HEK293T (cell line): ENCODE results near the gene ZNF771.

Source experiments
- CTCF ChIA-PET: fragments of 350-600 bp; formaldehyde crosslinking; extraction: SDS; loops from one replicate; lab custom pipeline; 2021; ENCODE audit warnings: antibody characterized with exemption, inconsistent platforms; lab: Yijun Ruan, JAX
- POLR2A ChIA-PET: fragments of 350-600 bp; formaldehyde crosslinking; extraction: SDS; loops from one replicate; lab custom pipeline; 2020; ENCODE audit warnings: antibody characterized with exemption, inconsistent platforms; lab: Yijun Ruan, JAX
- DNase-seq: peaks from one replicate; pipeline ENCODE4 v3.0.0; 2012; ENCODE audit warnings: mixed read lengths; ENCODE audit errors: extremely low spot score
- ARNT ChIP-seq: fragments of 450-650 bp; IDR thresholded peaks from 2 replicates; pipeline ENCODE4 v1.6.1; 2017; ENCODE audit warnings: mild to moderate bottlenecking
- BHLHE40 ChIP-seq: fragments of 450-650 bp; IDR thresholded peaks from 2 replicates; pipeline ENCODE4 v1.6.1; 2016; ENCODE audit warnings: mild to moderate bottlenecking, moderate library complexity, borderline replicate concordance
- CTBP1 ChIP-seq: fragments of 450-650 bp; IDR thresholded peaks from 2 replicates; pipeline ENCODE4 v1.6.1; 2016; ENCODE audit warnings: borderline replicate concordance
- ELF4 ChIP-seq: fragments of 450-650 bp; IDR thresholded peaks from 2 replicates; pipeline ENCODE4 v1.6.1; 2017; ENCODE audit warnings: antibody characterized with exemption
- FOXA1 ChIP-seq: fragments of 450-650 bp; IDR thresholded peaks from 2 replicates; pipeline ENCODE4 v1.6.1; 2016; ENCODE audit warnings: mild to moderate bottlenecking
- FOXK2 ChIP-seq: fragments of 450-650 bp; IDR thresholded peaks from 2 replicates; pipeline ENCODE4 v1.6.1; 2016; ENCODE audit warnings: mild to moderate bottlenecking
- FOXM1 ChIP-seq: fragments of 450-650 bp; IDR thresholded peaks from 2 replicates; pipeline ENCODE4 v1.6.1; 2017; ENCODE audit warnings: mild to moderate bottlenecking, borderline replicate concordance
- HDGF ChIP-seq: fragments of 450-650 bp; IDR thresholded peaks from 2 replicates; pipeline ENCODE4 v1.6.1; 2017; ENCODE audit warnings: antibody characterized with exemption, borderline replicate concordance
- L3MBTL2 ChIP-seq: fragments of 450-650 bp; conservative IDR thresholded peaks from 2 replicates; pipeline ENCODE4 v1.6.1; 2016; ENCODE audit warnings: mild to moderate bottlenecking
- LEF1 ChIP-seq: fragments of 450-650 bp; IDR thresholded peaks from 2 replicates; pipeline ENCODE4 v1.6.1; 2017; ENCODE audit warnings: mild to moderate bottlenecking, borderline replicate concordance
- NFRKB ChIP-seq: fragments of 450-650 bp; IDR thresholded peaks from 2 replicates; pipeline ENCODE4 v1.6.1; 2016; ENCODE audit warnings: mild to moderate bottlenecking, moderate library complexity
- PKNOX1 ChIP-seq: fragments of 450-650 bp; IDR thresholded peaks from 2 replicates; pipeline ENCODE4 v1.6.1; 2016
- SP1 ChIP-seq: fragments of 450-650 bp; IDR thresholded peaks from 2 replicates; pipeline ENCODE4 v1.6.1; 2017
- SUZ12 ChIP-seq: fragments of 450-650 bp; IDR thresholded peaks from 2 replicates; pipeline ENCODE4 v1.6.1; 2016; ENCODE audit warnings: mild to moderate bottlenecking
- TARDBP ChIP-seq: fragments of 450-650 bp; IDR thresholded peaks from 2 replicates; pipeline ENCODE4 v1.6.1; 2016
- ZNF384 ChIP-seq: fragments of 450-650 bp; IDR thresholded peaks from 2 replicates; pipeline ENCODE4 v1.6.1; 2016

Gene ZNF771

GRCh38 chr16:30438835-30439234 is 31.4 kb downstream of the ZNF771 start:
- ChIA-PET POLR2A (interaction anchor here (2.8 kb wide), 1 partner anchor 9 kb away, joined by 11 read pairs; the partner anchor contains the start of gene DCTPP1), CTCF (interaction anchor here (0.6 to 1.8 kb wide), 4 partner anchors 9 to 177 kb away, joined by 3 to 9 read pairs (median 6); partner anchors contain the start of gene DCTPP1)
- TF ChIP-seq TARDBP, result no peak
- TF ChIP-seq ARNT, result no peak
- TF ChIP-seq PKNOX1, result no peak
- TF ChIP-seq CTBP1, result no peak
- TF ChIP-seq SP1, result no peak
- no peak for TF ChIP-seq HDGF
- TF ChIP-seq ELF4, result no peak
- no peak for TF ChIP-seq FOXM1
- TF ChIP-seq ZNF384, result no peak
- TF ChIP-seq FOXK2, result no peak
- TF ChIP-seq L3MBTL2, result no peak
- no peak for TF ChIP-seq SUZ12
- TF ChIP-seq BHLHE40, result no peak
- TF ChIP-seq NFRKB, result no peak
- no peak for TF ChIP-seq FOXA1
- TF ChIP-seq LEF1, result no peak
- DNase-seq, result no peak

- no peak for TF ChIP-seq TARDBP
- no peak for TF ChIP-seq ZNF384
- no peak for TF ChIP-seq BHLHE40
- no peak for TF ChIP-seq FOXA1
- no peak for TF ChIP-seq LEF1
- TF ChIP-seq L3MBTL2, result no peak
- TF ChIP-seq SUZ12, result no peak
- TF ChIP-seq ELF4, result no peak
- TF ChIP-seq HDGF, result no peak
- no peak for TF ChIP-seq PKNOX1
- no peak for TF ChIP-seq SP1
- ChIA-PET CTCF (interaction anchor here (0.5 to 3.1 kb wide), 3 partner anchors 10 to 157 kb away, joined by 3 to 19 read pairs (median 3); partner anchors contain the start of genes DCTPP1 and ZNF771), POLR2A (interaction anchor here (2.8 kb wide), 1 partner anchor 10 kb away, joined by 11 read pairs; the partner anchor contains the start of gene DCTPP1)
- no peak for DNase-seq
Measured at GRCh38 chr16:30439720-30440348, 32.4 kb downstream of the ZNF771 start.

GRCh38 chr16:30443631-30444030 is 36.2 kb downstream of the ZNF771 start:
- ChIA-PET CTCF (interaction anchor here (0.9 to 1.3 kb wide), 2 partner anchors 14 to 172 kb away, joined by 5 to 6 read pairs; partner anchors contain the start of gene DCTPP1), POLR2A (interaction anchor here (1.0 to 6.9 kb wide), 8 partner anchors 13 to 185 kb away, joined by 3 to 50 read pairs (median 10); partner anchors contain the start of genes DCTPP1 and ZNF764)
- DNase-seq, result no peak
- TF ChIP-seq SUZ12 (no peak), FOXA1 (no peak), LEF1 (no peak), NFRKB (no peak), HDGF (no peak), FOXM1 (no peak), TARDBP (no peak), PKNOX1 (no peak), L3MBTL2 (no peak), CTBP1 (no peak), ELF4 (no peak), BHLHE40 (no peak), SP1 (no peak), ZNF384 (no peak), ARNT (no peak), FOXK2 (no peak)

- no peak for DNase-seq
- POLR2A ChIA-PET, result interaction anchor here (0.9 to 6.9 kb wide), 25 partner anchors 8 to 190 kb away, joined by 3 to 50 read pairs (median 5); partner anchors contain the start of genes DCTPP1, ZNF689, ZNF747 and ZNF764
- CTCF ChIA-PET, result interaction anchor here (0.6 to 1.3 kb wide), 2 partner anchors 15 to 154 kb away, joined by 4 to 6 read pairs; partner anchors contain the start of gene DCTPP1
- TF ChIP-seq TARDBP, result no peak
- no peak for TF ChIP-seq ZNF384
- no peak for TF ChIP-seq LEF1
- TF ChIP-seq HDGF, result no peak
- TF ChIP-seq FOXM1, result no peak
Measured at GRCh38 chr16:30444231-30445148, 37.1 kb downstream of the ZNF771 start.

- DNase-seq, result no peak
- TF ChIP-seq SUZ12 (no peak), FOXK2 (no peak), ELF4 (no peak), LEF1 (no peak), TARDBP (no peak), ARNT (no peak), FOXA1 (no peak), NFRKB (no peak), PKNOX1 (no peak), FOXM1 (no peak), HDGF (no peak), L3MBTL2 (no peak; the same call in 1 of the 2 replicates), BHLHE40 (no peak), SP1 (no peak), ZNF384 (no peak)
- ChIA-PET POLR2A (interaction anchor here (0.9 to 6.9 kb wide), 24 partner anchors 8 to 189 kb away, joined by 3 to 50 read pairs (median 5); partner anchors contain the start of genes DCTPP1, ZNF689, ZNF747 and ZNF764), CTCF (interaction anchor here (0.6 to 1.3 kb wide), 2 partner anchors 15 to 153 kb away, joined by 4 to 6 read pairs; partner anchors contain the start of gene DCTPP1)
Measured at GRCh38 chr16:30445149-30445407, 37.7 kb downstream of the ZNF771 start.
